GM12801 (cell line): Measurements from ENCODE around the gene GMPPA.

ENCODE experiments used
- TF ChIP-seq, protein P1 (sequence below): IDR thresholded peaks from one replicate; pipeline ENCODE4 v1.5.1; 2011; ENCODE audit warnings: control low read depth; ENCODE audit not compliant: insufficient read length; ENCODE audit errors: extremely low read depth

The GMPPA gene

DNA sequence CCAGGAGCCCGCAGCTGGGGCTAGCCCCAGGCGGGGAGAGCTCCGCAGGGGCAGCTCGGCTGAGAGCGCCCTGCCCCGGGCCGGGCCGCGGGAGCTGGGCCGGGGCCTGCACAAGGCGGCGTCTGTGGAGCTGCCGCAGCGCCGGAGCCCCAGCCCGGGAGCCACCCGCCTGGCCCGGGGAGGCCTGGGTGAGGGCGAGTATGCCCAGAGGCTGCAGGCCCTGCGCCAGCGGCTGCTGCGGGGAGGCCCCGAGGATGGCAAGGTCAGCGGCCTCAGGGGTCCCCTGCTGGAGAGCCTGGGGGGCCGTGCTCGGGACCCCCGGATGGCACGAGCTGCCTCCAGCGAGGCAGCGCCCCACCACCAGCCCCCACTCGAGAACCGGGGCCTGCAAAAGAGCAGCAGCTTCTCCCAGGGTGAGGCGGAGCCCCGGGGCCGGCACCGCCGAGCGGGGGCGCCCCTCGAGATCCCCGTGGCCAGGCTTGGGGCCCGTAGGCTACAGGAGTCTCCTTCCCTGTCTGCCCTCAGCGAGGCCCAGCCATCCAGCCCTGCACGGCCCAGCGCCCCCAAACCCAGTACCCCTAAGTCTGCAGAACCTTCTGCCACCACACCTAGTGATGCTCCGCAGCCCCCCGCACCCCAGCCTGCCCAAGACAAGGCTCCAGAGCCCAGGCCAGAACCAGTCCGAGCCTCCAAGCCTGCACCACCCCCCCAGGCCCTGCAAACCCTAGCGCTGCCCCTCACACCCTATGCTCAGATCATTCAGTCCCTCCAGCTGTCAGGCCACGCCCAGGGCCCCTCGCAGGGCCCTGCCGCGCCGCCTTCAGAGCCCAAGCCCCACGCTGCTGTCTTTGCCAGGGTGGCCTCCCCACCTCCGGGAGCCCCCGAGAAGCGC is 15.0 kb upstream of the GMPPA start:
- TF ChIP-seq, protein P1, sequence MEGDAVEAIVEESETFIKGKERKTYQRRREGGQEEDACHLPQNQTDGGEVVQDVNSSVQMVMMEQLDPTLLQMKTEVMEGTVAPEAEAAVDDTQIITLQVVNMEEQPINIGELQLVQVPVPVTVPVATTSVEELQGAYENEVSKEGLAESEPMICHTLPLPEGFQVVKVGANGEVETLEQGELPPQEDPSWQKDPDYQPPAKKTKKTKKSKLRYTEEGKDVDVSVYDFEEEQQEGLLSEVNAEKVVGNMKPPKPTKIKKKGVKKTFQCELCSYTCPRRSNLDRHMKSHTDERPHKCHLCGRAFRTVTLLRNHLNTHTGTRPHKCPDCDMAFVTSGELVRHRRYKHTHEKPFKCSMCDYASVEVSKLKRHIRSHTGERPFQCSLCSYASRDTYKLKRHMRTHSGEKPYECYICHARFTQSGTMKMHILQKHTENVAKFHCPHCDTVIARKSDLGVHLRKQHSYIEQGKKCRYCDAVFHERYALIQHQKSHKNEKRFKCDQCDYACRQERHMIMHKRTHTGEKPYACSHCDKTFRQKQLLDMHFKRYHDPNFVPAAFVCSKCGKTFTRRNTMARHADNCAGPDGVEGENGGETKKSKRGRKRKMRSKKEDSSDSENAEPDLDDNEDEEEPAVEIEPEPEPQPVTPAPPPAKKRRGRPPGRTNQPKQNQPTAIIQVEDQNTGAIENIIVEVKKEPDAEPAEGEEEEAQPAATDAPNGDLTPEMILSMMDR, result no peak

DNA sequence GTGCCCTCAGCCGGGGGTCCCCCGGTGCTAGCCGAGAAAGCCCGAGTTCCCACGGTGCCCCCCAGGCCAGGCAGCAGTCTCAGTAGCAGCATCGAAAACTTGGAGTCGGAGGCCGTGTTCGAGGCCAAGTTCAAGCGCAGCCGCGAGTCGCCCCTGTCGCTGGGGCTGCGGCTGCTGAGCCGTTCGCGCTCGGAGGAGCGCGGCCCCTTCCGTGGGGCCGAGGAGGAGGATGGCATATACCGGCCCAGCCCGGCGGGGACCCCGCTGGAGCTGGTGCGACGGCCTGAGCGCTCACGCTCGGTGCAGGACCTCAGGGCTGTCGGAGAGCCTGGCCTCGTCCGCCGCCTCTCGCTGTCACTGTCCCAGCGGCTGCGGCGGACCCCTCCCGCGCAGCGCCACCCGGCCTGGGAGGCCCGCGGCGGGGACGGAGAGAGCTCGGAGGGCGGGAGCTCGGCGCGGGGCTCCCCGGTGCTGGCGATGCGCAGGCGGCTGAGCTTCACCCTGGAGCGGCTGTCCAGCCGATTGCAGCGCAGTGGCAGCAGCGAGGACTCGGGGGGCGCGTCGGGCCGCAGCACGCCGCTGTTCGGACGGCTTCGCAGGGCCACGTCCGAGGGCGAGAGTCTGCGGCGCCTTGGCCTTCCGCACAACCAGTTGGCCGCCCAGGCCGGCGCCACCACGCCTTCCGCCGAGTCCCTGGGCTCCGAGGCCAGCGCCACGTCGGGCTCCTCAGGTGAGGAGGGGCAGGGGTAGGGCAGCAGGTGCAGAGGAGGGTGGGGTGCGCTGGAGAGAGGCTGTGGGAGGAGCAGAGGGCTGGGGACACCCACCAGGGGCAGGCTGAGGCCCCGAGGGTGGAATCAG is 14.1 kb upstream of the GMPPA start:
- TF ChIP-seq, protein P1, result no peak

DNA sequence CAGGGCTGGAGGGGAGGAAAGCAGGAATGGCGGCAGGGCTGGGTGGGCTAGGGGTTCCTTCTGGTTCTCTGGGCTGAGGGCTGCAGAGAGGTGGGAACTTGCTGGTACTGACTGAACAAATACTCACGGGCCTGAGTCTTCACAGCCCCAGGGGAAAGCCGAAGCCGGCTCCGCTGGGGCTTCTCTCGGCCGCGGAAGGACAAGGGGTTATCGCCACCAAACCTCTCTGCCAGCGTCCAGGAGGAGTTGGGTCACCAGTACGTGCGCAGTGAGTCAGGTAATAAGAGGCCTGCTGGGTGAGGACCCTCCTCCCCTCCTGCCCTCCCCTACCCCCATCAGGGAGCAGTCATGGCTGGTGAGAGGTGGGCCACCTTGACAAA is 13.5 kb upstream of the GMPPA start:
- TF ChIP-seq, protein P1, result no peak

DNA sequence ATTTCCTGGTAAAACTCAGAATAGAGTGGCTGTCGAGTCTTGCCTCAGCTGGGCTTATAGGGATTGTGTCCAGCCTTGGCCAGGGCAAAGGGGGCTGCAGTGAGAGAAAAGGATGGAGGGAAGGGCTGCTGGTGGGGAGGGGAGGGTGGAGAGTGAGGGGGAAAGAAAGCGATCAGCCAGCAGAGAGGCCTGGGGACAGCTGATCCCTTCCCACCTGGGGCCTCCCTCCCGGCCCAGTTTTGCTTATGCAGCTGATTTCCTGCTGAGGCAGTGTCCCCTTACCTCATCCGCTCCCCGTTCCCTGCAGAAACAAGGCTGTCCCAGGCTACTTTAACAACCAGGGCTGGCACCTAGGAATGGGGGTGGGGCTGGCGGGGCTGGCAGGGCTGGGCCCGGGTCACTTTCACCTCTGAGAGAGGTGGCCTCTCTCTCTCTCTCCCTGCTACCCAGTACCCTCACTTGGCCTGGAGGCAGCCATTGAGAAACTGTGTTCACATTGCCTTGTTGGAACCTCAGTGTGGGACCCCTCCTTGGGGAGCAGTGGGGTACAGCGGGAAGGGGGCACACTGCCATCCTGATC is 12.2 kb upstream of the GMPPA start:
- TF ChIP-seq, protein P1, result no peak

DNA sequence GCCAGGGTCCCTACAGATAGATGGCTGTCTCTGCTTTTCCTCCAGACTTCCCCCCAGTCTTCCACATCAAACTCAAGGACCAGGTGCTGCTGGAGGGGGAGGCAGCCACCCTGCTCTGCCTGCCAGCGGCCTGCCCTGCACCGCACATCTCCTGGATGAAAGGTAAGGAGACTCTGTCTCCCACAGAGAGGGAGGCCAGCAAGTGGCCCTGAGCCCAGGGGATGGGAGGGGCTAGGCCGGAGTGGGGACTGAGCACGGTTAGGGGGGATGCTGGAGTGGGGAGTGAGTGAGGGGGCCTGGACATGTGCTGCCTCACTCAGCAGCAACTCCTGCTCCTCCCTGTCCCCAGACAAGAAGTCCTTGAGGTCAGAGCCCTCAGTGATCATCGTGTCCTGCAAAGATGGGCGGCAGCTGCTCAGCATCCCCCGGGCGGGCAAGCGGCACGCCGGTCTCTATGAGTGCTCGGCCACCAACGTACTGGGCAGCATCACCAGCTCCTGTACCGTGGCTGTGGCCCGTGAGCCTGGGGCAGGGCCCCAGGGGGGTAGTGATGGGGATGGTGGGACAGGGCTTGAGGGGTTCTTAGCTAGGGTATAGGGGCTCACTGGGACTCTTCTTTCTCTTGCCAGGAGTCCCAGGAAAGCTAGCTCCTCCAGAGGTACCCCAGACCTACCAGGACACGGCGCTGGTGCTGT is 10.4 kb upstream of the GMPPA start:
- TF ChIP-seq, protein P1, result no peak

DNA sequence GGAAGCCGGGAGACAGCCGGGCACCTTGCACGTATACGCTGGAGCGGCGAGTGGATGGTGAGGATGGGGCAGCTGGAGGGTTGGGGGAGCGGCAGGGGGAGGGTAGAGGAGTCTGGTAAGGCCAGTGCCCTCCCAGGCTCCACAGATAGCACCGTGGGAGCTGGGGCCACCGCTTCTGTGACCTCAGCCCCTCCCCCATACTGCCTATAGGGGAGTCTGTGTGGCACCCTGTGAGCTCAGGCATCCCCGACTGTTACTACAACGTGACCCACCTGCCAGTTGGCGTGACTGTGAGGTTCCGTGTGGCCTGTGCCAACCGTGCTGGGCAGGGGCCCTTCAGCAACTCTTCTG is 9.9 kb upstream of the GMPPA start:
- TF ChIP-seq, protein P1, result no peak

DNA sequence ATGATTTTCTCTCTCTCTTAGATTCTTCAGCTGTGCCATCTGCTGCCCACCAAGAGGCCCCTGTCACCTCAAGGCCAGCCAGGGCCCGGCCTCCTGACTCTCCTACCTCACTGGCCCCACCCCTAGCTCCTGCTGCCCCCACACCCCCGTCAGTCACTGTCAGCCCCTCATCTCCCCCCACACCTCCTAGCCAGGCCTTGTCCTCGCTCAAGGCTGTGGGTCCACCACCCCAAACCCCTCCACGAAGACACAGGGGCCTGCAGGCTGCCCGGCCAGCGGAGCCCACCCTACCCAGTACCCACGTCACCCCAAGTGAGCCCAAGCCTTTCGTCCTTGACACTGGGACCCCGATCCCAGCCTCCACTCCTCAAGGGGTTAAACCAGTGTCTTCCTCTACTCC is 9.4 kb upstream of the GMPPA start:
- TF ChIP-seq, protein P1, result no peak
